ENCODE data around the gene LRRC14B. TPM values are rescaled to one million over a fixed set of nuclear protein-coding genes. Genes with fewer than 3 reads are reported as not detected.

Gene LRRC14B
- total and polyA plus RNA-seq, 3 donors from 2014 or later = 0.33 to 0.94 (median 0.93) TPM

DNA sequence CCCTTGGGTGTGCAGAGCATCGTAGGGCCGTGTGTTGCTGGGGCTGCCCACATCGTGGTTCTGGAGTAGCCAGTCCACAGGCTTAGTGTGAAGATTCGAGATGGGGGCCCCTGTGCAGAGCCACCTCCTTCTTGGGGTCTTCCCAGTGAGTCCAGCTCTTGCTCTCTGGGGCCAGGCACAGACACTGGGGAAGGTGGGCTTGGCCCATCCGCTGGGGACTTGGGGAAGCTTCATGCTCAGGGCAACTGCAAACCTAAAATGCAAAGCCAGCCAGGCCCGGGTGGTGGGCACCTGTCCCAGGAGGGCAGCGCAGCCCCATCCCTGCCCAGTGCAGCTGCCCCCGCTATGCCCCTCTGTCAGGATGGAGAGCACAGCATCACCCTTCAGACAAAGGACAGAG is 46.4 kb upstream of the LRRC14B start:
- intact Hi-C loops (cut with DNase I; ENCODE audit: low total_unique reads) = no loop called here
- Histone ChIP-seq H3K4me3 (no peak overlapping the region), H3K4me1 (no peaks in the 10 kb centered on the region), H3K27ac (no peak overlapping the region), H3K27me3 (no peaks in the 10 kb centered on the region), H3K36me3 (ENCODE audit: low read depth, missing control alignments) (no peaks in the 10 kb centered on the region), H3K9me3 (no peaks in the 10 kb centered on the region)
- 89 to 100% methylated on average over 1 to 8 of the region's 8 CpGs for WGBS, 2 donors
- no peak for DNase-seq
- TF ChIP-seq POLR2A (IDR thresholded peaks at IDR 0.05) (no peak), CTCF (IDR thresholded peaks at IDR 0.05) (no peak)

DNA sequence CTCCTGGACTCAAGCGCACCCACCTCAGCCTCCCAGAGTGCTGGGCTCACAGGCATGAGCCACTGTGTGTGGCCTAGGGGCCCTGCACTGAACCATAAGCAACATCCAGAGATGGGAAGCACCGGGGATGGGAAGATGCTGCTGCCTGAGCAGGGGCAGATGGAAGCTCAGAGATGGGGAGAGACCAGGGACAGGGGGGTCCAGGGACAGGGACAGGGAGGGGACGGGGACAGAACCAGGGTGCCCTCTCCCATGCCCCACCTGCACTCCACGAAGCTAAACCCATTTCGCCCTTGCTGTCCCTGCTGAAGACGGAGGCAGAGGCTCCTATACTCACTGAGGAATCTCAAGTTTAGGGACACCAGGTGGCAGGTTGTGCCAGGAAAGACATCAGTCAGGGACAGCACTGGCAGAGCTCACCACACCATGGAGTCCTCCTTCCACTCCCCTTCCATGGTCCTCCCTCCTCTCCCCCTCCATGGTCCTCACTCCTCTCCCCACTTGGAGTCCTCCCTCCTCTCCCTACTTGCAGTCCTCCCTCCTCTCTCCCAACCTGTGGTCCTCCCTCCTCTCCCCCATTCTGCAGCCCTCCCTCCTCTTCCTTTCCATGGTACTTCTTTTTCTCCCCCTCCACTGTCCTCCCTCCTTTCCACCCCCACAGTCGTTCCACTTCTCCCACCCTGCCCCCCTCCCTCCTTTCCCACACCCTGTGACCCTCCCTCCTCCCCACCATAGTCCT is 45.5 kb upstream of the LRRC14B start:
- Histone ChIP-seq H3K27ac (no peak overlapping the region), H3K27me3 (no peaks in the 10 kb centered on the region), H3K4me3 (no peak overlapping the region), H3K4me1 (no peaks in the 10 kb centered on the region), H3K36me3 (ENCODE audit: low read depth, missing control alignments) (no peaks in the 10 kb centered on the region), H3K9me3 (no peaks in the 10 kb centered on the region)
- 88 to 94% methylated on average over 3 to 7 of the region's 7 CpGs for WGBS, 2 donors
- intact Hi-C loops (cut with DNase I; ENCODE audit: low total_unique reads) = no loop called here
- no peak for DNase-seq
- TF ChIP-seq CTCF (IDR thresholded peaks at IDR 0.05) = no peak
- no peak for TF ChIP-seq POLR2A (IDR thresholded peaks at IDR 0.05)

GRCh38 chr5:147751-148150 is 43.5 kb upstream of the LRRC14B start:
- DNase-seq = no peak
- no peak for TF ChIP-seq POLR2A (IDR thresholded peaks at IDR 0.05)
- TF ChIP-seq CTCF (IDR thresholded peaks at IDR 0.05) = no peak
- no peaks in the 10 kb centered on the region for H3K4me1 ChIP-seq
- intact Hi-C loops (cut with DNase I; ENCODE audit: low total_unique reads) = no loop called here
- WGBS, 2 donors = 93 to 96% methylated on average over 1 of the region's 1 CpG
- no peaks in the 10 kb centered on the region for H3K9me3 ChIP-seq
- no peak overlapping the region for H3K4me3 ChIP-seq
- H3K27me3 ChIP-seq = no peaks in the 10 kb centered on the region
- no peak overlapping the region for H3K27ac ChIP-seq
- no peaks in the 10 kb centered on the region for H3K36me3 ChIP-seq (ENCODE audit: low read depth, missing control alignments)

DNA sequence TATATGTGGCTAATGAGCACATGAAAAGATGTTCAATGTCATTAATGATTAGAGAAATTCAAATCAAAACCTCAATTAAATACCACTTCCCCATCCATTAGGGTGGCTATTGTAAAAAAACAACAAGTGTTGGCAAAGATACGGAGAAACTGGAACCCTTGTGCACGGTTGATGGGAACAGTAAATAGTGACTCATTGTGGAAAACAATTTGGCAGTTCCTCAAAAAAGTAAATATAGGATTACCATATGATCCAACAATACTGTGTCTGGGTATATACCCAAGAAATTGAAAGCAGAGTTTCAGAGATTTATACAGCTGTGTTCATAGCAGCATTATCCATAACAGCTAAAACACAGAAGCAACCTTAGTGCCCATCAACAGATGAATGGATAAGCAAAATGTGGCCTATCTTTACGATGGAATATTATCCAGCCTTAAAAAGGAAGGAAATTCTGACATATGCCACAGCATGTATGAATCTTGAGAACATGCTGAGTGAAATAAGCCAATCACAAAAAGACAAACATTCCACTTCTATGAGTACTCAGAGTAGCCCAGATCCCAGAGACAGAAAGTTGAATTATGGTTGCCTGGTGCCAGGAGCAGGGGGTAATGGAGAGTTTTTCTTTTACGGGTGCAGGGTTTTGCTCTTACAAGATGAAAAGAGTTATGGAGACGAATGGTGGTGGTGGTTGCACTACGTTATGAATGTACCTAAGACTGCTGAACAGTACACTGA is 41.4 kb upstream of the LRRC14B start:
- TF ChIP-seq POLR2A (IDR thresholded peaks at IDR 0.05) = no peak
- TF ChIP-seq CTCF (IDR thresholded peaks at IDR 0.05) = no peak
- Histone ChIP-seq H3K27me3 (no peaks in the 10 kb centered on the region), H3K4me1 (no peaks in the 10 kb centered on the region), H3K9me3 (no peaks in the 10 kb centered on the region), H3K4me3 (no peak overlapping the region), H3K36me3 (ENCODE audit: low read depth, missing control alignments) (no peaks in the 10 kb centered on the region), H3K27ac (no peak overlapping the region)
- DNase-seq = no peak
- intact Hi-C loops (cut with DNase I; ENCODE audit: low total_unique reads) = no loop called here
- 88 to 92% methylated on average over 6 of the region's 6 CpGs for WGBS, 2 donors

Measured in testis (tissue), 3 donors.